Prostate gland (tissue), 2 donors: Measurements from ENCODE around the gene CACNG8.

Experiments
- CTCF ChIP-seq, 4 experiments: fragments of 200-600 bp in 2 of 4; fragments of 450-650 bp in 2 of 4; sonication (generic) in 2 of 4; IDR thresholded peaks; 1 replicate in 3 of 4; 2 replicates in 1 of 4; pipeline ENCODE4 v1.5.1; 2016 to 2019; ENCODE audit warnings: antibody characterized with exemption in 4 of 4, mild to moderate bottlenecking in 2 of 4, moderate library complexity in 2 of 4
- POLR2A ChIP-seq: fragments of 450-650 bp; IDR thresholded peaks from one replicate; pipeline ENCODE4 v1.6.1; 2016; ENCODE audit warnings: antibody characterized with exemption, mild to moderate bottlenecking
- POLR2AphosphoS5 ChIP-seq: sonication (generic); formaldehyde crosslinking; IDR thresholded peaks from one replicate; pipeline ENCODE4 v1.6.1; 2017; ENCODE audit warnings: antibody characterized with exemption

GRCh38 chr19:53991224-53992113, 28.7 kb downstream of the CACNG8 start, which contains the start of gene CACNG6:
- TF ChIP-seq CTCF (IDR thresholded peaks at IDR 0.05) (no peak), POLR2A (no peak), POLR2AphosphoS5 (no peak)
